NCI-H2081 treated with DMSO at 0.1 percent for 48 hours (cell line): Measurements from ENCODE around the gene AFF4.
"Not testable (repeated sequence)": the region's sequence is repeated elsewhere in the genome, so short reads cannot be mapped to it uniquely, and the experiment has no call there.

ENCODE experiments used
- DNase-seq: peaks from one replicate; lab custom pipeline; 2025; lab: John Stamatoyannopoulos, UW

The AFF4 gene

DNA sequence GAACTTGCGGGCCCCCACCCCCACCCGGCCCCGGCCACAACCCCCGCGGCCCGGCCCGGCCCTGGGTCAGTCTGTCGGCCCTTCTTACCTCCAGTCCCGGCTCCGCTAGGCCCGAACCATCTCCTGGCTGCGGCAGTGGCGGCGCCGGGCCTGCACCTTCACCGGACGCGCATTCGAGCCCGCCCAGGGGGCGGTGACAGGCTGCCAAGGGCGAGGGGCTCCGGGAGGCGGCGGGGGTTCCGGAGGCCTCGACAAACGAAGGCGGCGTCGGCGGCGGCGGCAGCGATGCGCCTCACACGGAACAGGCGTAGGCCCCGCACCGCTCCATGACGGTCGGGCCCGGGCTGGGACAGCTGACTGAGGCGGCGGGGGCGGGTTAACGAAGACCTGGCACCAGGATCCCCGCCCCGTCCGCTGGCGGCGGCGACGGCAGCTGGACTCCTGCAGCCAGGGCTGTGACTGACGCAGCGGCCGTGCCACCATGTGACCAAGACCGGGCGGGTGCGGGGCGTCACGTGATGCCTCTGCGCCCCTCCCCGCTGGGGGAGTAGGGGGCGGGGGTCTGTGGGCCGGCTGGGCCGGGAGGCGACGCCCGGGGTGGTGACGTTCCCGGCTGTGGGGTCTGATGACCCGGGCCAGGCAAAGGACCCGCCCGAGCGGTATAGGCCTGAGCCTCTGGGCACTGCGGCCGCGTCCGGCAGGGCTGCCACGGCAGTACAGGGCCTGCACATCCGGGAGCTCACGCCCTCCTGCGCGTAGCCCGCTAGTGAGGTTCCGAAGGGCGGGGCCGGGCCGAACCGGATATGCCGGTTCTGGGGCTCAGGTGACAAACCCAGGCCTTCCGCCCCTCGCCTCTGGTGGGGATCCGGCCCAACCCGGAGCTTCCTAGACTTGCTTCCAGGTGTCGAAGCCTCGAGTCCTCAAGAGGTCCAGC, at the start of gene AFF4:
AFF4 (minus strand) TSS at position 464 of the 934 bp plus-strand sequence. CDS start 26,445 bp downstream, outside the sequence.
- peak; percentile 40 for DNase-seq

GRCh38 chr5:133008455-133008854, 45.0 kb upstream of the AFF4 start:
- DNase-seq: not testable (repeated sequence)

DNA sequence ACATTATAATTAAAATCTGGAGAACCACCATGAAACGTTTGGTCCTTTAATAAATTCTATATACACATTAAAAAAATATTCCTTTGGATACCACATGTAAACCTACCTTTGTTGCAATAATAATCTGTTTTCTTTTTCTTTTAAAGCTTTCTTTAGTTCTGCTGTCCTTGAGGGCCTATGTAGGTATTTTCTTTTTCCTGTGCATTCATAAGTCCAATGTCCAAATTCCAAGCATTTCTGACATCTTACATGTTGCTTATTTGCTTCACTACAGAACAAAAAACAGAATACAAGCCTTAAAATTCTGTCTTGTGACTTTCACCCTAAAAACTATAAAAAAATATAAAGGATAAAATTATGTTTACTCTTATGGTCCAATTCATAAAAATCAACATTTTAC, 43.2 kb upstream of the AFF4 start:
- DNase-seq: no peak

DNA sequence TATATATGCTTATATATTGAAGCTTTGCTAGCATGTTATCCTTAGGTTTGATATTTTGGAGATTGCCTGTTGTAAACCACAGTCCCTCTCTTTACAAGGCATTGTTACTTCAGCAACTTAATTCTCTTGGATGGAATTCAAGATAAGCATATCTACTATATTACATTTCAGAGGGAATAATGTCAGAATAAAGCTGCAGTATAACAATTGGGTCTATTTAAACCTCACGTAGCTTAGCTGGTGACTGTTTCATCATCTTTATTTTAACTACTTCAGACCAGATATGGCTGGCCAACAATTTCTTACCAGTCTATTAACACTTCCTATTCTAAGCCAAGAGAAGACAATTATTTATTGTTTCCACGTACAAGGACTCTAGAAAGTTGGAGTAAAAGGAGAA, 35.8 kb upstream of the AFF4 start:
- no peak for DNase-seq

DNA sequence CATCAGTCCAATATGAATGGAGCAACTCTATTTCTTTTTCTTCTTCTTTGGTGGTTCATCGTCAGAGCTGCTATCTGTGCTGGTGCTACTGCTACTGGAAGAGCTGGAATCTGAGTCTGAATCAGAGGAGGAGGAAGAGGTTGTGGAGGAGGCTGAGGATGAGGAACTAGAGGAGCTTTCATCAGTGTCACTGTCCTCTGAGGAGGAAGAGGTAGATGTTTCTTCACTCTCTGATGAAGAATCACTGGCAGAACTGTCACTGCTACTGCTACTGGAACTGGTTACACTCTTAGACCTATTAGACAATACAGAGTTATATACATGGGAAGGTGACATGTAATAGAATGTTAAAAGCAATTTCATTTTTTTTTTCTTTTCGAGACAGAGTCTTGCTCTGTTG, 35.1 kb upstream of the AFF4 start:
- no peak for DNase-seq

GRCh38 chr5:132996307-132996706, 32.9 kb upstream of the AFF4 start:
- DNase-seq: no peak

- DNase-seq: no peak
These were observed 24.3 kb upstream of the AFF4 start for GRCh38 chr5:132987531-132988408.

DNA sequence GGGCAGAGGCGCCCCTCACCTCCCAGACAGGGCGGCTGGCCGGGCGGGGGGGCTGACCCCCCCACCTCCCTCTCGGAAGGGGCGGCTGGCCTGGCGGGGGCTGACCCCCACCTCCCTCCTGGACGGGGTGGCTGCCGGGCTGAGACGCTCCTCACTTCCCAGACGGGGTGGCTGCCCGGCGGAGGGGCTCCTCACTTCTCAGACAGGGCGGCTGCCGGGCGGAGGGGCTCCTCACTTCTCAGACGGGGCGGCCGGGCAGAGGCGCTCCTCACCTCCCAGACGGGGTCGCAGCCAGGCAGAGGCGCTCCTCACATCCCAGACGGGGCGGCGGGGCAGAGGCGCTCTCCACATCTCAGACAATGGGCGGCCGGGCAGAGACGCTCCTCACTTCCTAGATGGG, 19.5 kb upstream of the AFF4 start:
- not testable (repeated sequence) for DNase-seq

DNA sequence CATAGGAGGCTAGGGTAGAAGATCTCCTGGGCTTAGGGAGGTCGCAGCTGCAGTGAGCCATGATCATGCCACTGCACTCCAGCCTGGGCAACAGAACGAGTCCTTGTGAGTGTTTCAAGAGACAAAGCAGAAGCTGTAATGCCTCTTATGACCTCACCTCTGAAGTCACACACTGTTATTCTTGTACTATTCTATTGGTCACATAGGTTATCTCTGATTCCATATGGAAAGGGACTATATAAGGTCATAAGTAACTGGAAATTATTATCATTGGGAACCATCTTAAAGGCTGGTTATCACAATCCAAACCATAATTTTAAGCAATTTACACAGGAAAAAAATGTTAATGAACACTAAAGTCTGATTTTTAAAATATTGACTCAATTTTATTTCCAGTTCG, 17.9 kb upstream of the AFF4 start:
- no peak for DNase-seq

DNA sequence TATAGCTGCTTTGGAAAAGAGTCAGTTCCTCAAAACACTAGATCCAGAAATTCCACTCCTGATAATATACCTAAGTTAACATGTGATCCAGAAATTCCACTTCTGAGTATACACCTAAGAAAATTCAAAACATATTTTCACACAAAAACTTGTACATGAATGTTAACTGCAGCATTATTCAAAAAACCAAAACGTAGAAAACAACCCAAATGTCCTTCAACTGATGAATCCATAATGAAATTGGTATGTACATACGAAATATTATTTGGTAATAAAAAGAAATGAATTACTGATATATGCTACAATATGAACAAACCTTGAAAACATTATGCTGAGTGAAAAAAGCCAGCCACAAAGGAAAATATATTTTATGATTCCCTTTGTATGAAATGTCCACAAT, 16.5 kb upstream of the AFF4 start:
- no peak for DNase-seq

- DNase-seq: no peak
These were observed 16.0 kb upstream of the AFF4 start for GRCh38 chr5:132979367-132979940.

GRCh38 chr5:132976852-132977251, 13.4 kb upstream of the AFF4 start:
- no peak for DNase-seq

GRCh38 chr5:132972436-132972828, 9.0 kb upstream of the AFF4 start:
- DNase-seq: not testable (repeated sequence)

DNA sequence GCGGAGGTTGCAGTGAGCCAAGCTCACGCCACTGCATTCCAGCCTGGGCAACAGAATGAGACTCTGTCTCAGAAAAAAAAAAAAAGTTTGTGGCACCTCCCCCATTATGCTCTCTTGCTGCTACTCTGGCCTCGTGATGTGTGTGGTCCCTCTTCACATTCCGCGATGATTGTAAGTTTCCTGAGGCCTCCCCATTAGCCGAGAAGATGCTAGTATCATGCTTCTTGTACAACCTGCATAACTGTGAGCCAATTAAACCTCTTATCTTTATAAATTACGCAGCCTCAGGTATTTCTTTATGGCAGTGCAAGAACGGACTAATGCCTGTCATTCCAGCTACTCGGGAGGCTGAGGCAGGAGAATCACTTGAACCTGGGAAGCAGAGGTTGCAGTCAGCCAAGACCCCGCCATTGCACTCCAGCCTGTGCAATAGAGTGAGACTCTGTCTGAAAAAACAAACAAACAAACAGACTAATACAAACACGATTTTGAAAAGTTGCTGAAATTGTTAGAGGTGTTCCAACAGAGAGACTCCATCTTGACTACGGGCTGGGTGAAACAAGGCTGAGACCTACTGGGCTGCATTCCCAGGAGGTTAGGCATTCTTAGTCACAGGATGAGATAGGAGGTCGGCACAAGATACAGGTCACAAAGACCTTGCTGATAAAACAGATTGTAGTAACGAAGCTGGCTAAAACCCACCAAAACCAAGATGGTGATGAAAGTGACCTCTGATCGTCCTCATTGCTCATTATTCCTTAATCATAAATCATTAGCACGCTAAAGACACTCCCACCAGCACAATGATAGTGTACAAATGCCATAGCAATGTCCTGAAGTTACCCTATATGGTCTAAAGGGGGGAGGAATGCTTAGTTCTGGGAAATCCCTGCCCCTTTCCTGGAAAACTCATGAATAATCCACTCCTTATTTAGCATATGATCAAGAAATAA, 8.3 kb upstream of the AFF4 start:
- no peak for DNase-seq

GRCh38 chr5:132965120-132965519, 1.7 kb upstream of the AFF4 start:
- DNase-seq: no peak

GRCh38 chr5:132962429-132963021, 909 bp downstream of the AFF4 start:
- peak; percentile 2 for DNase-seq

- no peak for DNase-seq
These were observed 1.5 kb downstream of the AFF4 start for GRCh38 chr5:132961887-132962286.

GRCh38 chr5:132961123-132961815, 2.2 kb downstream of the AFF4 start:
- not testable (repeated sequence) for DNase-seq

DNA sequence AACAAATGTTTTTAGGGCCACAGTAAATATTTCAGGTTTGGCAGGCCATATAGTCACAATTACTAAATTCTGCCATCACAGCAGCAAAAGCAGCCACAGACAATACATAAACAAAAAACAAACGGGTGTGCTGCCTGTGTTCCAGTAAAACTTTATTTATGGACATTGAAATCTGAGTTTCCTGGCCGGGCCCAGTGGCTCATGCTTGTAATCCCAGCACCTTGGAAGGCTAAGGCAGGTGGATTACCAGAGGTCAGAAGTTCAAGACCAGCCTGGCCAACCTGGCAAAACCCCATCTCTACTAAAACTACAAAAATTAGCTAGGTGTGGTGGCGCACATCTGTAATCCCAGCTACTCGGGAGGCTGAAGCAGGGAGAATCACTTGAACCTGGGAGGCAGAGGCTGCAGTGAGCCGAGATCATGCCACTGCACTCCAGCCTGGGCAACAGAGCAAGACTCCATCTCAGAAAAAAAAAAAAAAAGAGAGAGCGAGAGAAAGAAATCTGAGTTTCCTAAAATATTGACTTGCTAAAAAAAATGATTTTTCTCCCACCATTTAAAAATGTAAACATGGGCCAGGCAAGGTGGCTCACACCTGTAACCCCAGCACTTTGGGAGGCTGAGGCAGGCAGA, 7.2 kb downstream of the AFF4 start:
- not testable (repeated sequence) for DNase-seq

- DNase-seq: no peak
These were observed 9.7 kb downstream of the AFF4 start for GRCh38 chr5:132953710-132954109.
